GM12875 (cell line): ENCODE measurements around the gene PRR36.

Source experiments
- H3K4me3 ChIP-seq: one replicate; pipeline ENCODE4 v1.5.1; 2011; ENCODE audit warnings: low read depth, low read length, control low read depth
- TF ChIP-seq, protein P1 (sequence below): IDR thresholded peaks from 2 replicates; pipeline ENCODE4 v1.5.1; 2011; ENCODE audit warnings: low read depth, mild to moderate bottlenecking, control low read depth, inconsistent platforms, low read length, moderate library complexity, borderline replicate concordance; ENCODE audit not compliant: insufficient read depth

PRR36 gene

DNA sequence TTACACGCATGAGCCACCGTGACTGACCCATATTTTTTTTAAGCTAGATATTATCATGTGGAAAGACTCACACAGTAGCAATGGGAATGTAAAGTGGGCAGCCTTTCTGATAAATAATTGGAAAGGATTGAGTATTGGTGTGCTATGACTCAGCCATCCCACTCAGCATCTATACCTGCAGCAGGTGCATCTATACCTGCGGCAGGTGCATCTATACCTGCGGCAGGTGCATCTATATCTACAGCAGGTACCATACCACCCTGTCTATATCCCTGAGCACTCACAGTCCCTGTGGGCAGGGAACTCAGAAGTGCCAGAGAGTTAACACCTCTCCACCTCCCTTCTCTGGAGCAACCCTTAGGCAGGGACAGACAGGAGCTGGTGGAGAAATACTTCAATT is 8.9 kb upstream of the PRR36 start:
- TF ChIP-seq, protein P1, sequence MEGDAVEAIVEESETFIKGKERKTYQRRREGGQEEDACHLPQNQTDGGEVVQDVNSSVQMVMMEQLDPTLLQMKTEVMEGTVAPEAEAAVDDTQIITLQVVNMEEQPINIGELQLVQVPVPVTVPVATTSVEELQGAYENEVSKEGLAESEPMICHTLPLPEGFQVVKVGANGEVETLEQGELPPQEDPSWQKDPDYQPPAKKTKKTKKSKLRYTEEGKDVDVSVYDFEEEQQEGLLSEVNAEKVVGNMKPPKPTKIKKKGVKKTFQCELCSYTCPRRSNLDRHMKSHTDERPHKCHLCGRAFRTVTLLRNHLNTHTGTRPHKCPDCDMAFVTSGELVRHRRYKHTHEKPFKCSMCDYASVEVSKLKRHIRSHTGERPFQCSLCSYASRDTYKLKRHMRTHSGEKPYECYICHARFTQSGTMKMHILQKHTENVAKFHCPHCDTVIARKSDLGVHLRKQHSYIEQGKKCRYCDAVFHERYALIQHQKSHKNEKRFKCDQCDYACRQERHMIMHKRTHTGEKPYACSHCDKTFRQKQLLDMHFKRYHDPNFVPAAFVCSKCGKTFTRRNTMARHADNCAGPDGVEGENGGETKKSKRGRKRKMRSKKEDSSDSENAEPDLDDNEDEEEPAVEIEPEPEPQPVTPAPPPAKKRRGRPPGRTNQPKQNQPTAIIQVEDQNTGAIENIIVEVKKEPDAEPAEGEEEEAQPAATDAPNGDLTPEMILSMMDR = no peak

DNA sequence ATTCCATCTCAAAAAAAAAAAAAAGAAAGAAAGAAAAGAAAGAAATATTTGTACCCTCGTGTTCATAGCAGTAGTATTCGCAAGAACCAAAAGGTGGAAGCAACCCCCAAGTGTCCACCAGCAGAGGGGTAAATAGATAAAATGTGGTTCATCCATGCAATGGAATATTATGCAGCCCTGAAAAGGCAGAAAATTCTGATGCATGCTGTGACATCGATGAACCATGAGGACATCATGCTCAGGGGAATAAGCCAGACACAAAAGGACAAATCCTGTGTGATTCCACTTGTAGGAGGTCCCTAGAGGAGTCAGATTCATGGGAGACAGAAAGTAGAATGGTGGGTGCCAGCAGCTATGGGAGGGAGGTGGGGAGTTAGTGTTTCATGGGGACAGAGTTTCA is 7.7 kb upstream of the PRR36 start:
- TF ChIP-seq, protein P1 = no peak
- H3K4me3 ChIP-seq = no peak overlapping the region

More for the DNA sequence above, 8.9 kb upstream of the PRR36 start:
- H3K4me3 ChIP-seq = no peak overlapping the region

DNA sequence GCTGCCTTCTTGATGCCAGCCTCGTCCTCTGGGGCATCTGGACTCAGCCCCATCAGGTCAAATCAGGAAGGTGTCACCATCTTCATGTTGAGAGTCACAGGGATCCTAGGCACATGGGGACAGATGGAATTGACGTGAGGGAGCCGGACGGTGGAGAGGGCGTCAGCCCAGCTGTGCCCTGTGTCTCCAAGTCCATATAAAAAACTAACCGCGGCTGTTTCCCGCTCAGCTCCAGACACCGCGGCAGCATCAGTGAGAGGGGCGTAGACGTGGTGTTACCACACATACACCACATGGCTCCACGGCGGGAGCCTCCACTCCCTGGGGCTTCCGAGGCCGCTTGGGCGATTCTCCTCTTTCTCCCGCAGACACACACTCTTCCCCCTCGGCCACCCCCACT is 5.6 kb upstream of the PRR36 start:
- H3K4me3 ChIP-seq = no peak overlapping the region
- TF ChIP-seq, protein P1 = no peak

DNA sequence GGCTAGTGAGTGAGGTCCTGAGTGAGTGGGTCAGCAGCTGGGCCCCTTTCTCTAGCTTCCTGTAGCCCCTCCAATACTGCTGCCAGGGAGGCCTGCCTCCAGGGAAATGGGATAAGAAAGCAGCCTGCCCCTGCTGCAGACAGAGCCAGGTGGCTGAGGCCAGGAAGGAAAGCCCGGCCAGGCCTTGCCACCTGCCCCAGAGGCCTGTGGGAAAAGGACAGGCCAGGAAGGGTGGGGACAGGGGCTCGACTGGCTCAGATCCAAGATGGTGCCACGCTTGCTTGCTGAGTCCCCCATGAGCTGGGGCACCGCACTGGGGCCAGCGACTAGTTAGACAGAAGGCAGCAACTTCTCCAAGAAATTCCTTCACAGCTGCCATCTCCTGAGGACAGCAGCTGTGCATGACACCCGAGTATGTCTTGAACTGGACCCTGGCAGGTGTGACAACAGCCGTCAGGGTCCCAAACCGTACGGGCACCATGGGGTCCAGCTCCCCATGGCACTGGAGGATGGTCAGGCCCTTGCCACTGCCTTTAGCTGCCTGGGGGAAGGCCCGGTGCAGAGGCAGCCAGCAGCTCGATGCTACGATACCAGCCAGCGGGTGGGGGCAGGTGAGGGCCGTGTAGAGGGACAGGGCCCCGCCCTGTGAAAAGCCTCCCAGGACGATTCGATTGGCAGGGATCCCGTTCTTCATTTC is 5.1 kb upstream of the PRR36 start:
- H3K4me3 ChIP-seq = no peak overlapping the region
- TF ChIP-seq, protein P1 = no peak

DNA sequence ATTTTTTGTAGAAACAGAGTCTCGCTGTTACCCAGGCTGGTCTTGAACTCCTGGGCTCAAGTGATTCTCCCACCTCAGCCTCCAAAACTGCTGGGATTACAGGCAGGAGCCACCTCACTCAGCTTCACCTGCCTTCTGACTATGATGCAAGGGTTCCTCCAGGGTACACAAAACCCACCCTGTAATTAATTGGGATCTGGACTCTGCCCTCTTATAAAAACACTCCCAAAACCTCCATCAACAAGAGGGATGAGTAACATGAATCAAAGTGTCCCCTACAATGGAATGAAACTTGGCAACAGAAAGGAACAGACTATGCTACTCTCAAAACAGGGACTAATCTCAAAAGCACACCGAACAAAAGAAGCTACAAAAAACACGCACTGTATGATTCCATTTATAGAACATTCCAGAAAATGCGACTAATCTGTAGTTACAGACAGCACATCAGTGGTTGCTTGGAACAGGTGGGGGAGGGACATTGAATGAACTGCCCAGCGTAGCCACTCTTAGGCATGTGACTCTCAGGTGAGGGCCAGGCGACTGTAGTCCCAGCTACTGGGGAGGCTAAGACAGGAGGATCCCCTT is 3.2 kb upstream of the PRR36 start:
- no peak overlapping the region for H3K4me3 ChIP-seq
- TF ChIP-seq, protein P1 = no peak

DNA sequence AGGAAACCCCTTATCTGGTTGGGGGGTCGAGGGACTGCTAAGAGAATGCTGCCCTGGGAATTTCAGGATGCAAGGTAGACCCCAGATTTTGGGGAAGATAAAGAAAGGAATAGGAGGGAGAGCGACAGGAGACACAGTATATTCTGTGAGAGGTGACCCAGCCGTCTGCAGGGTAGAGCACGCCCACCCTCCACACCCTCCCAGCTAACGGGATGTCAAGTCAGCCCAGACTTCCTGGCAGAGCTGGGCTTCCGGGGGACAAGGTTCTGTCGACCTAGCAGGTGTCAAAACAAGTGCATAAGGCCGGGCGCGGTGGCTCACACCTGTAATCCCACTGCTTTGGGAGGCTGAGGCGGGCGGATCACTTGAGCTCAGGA is 695 bp upstream of the PRR36 start:
- TF ChIP-seq, protein P1 = no peak
- no peak overlapping the region for H3K4me3 ChIP-seq
